Measurements from ENCODE around the gene LRRC25. TPM values are rescaled to one million over a fixed set of nuclear protein-coding genes. Genes with fewer than 3 reads are reported as not detected.

LRRC25 gene
- total and polyA plus RNA-seq, 2 experiments from 2014 or later = not detected

GRCh38 chr19:18423258-18424020, 26.0 kb upstream of the LRRC25 start:
- no peak overlapping the region for H2AFZ ChIP-seq
- TF ChIP-seq EZH2 (IDR thresholded peaks at IDR 0.05; ENCODE audit: insufficient read depth, poor library complexity, severe bottlenecking) (no peak), EZH2phosphoT487 (IDR thresholded peaks at IDR 0.05; ENCODE audit: insufficient read depth, low read depth) (no peak)
- DNase-seq = no peak
- H3K27ac ChIP-seq = no peak overlapping the region
- peaks cover 35% of the 10 kb centered on the region for H3K4me1 ChIP-seq (ENCODE audit: insufficient read depth)
- no peaks in the 10 kb centered on the region for H4K20me1 ChIP-seq (ENCODE audit: insufficient read depth)
- H3K27me3 ChIP-seq (replicated peaks; ENCODE audit: insufficient read depth) = no peaks in the 10 kb centered on the region
- 82 to 84% methylated on average over 21 of the region's 21 CpGs for WGBS, 2 experiments (ENCODE audit: low coverage in 1 of 2, low lambda C conversion rate in 2 of 2, missing lambda C conversion rate in 2 of 2)
- no peaks in the 10 kb centered on the region for H3K9me2 ChIP-seq (ENCODE audit: insufficient read depth)
- H3K9ac ChIP-seq = no peak overlapping the region
- H3F3A ChIP-seq (ENCODE audit: insufficient read depth) = peaks cover 10% of the 10 kb centered on the region
- no peaks in the 10 kb centered on the region for H3K9me3 ChIP-seq (ENCODE audit: low read depth)
- no peaks in the 10 kb centered on the region for H3K36me3 ChIP-seq (ENCODE audit: low read depth)
- H3K4me3 ChIP-seq = no peak overlapping the region
- H3K79me2 ChIP-seq (ENCODE audit: insufficient read depth) = peaks cover 87% of the 10 kb centered on the region
- H3K4me2 ChIP-seq (ENCODE audit: unreplicated experiment) = no peak overlapping the region
- in situ Hi-C loops (cut with MboI) = no loop called here

- peaks cover 16% of the 10 kb centered on the region for H3F3A ChIP-seq (ENCODE audit: insufficient read depth)
- H3K9ac ChIP-seq = no peak overlapping the region
- 83% methylated on average over 14 of the region's 14 CpGs for WGBS, 2 experiments (ENCODE audit: low coverage in 1 of 2, low lambda C conversion rate in 2 of 2, missing lambda C conversion rate in 2 of 2)
- DNase-seq = no peak
- H3K4me3 ChIP-seq = no peak overlapping the region
- H3K4me2 ChIP-seq (ENCODE audit: unreplicated experiment) = no peak overlapping the region
- no peaks in the 10 kb centered on the region for H3K27me3 ChIP-seq (replicated peaks; ENCODE audit: insufficient read depth)
- H3K9me3 ChIP-seq (ENCODE audit: low read depth) = no peaks in the 10 kb centered on the region
- H3K79me2 ChIP-seq (ENCODE audit: insufficient read depth) = peaks cover 81% of the 10 kb centered on the region
- no peaks in the 10 kb centered on the region for H3K9me2 ChIP-seq (ENCODE audit: insufficient read depth)
- no peak for TF ChIP-seq EZH2phosphoT487 (IDR thresholded peaks at IDR 0.05; ENCODE audit: insufficient read depth, low read depth)
- TF ChIP-seq EZH2 (IDR thresholded peaks at IDR 0.05; ENCODE audit: insufficient read depth, poor library complexity, severe bottlenecking) = no peak
- in situ Hi-C loops (cut with MboI) = no loop called here
- peaks cover 42% of the 10 kb centered on the region for H3K4me1 ChIP-seq (ENCODE audit: insufficient read depth)
- H3K36me3 ChIP-seq (ENCODE audit: low read depth) = no peaks in the 10 kb centered on the region
- H3K27ac ChIP-seq = no peak overlapping the region
- H2AFZ ChIP-seq = no peak overlapping the region
- no peaks in the 10 kb centered on the region for H4K20me1 ChIP-seq (ENCODE audit: insufficient read depth)
These were observed 25.2 kb upstream of the LRRC25 start for GRCh38 chr19:18422530-18423191.

GRCh38 chr19:18421371-18421959, 24.0 kb upstream of the LRRC25 start:
- Histone ChIP-seq H4K20me1 (ENCODE audit: insufficient read depth) (no peaks in the 10 kb centered on the region), H3K79me2 (ENCODE audit: insufficient read depth) (peaks cover 69% of the 10 kb centered on the region), H3F3A (ENCODE audit: insufficient read depth) (peaks cover 21% of the 10 kb centered on the region), H3K4me2 (ENCODE audit: unreplicated experiment) (peak overlapping the region; percentile 80), H3K4me3 (peak overlapping the region; percentile 73), H3K9ac (peak overlapping the region; percentile 94), H3K4me1 (ENCODE audit: insufficient read depth) (peaks cover 42% of the 10 kb centered on the region), H3K27me3 (replicated peaks; ENCODE audit: insufficient read depth) (no peaks in the 10 kb centered on the region), H3K36me3 (ENCODE audit: low read depth) (no peaks in the 10 kb centered on the region), H3K9me3 (ENCODE audit: low read depth) (no peaks in the 10 kb centered on the region), H3K9me2 (ENCODE audit: insufficient read depth) (no peaks in the 10 kb centered on the region), H2AFZ (no peak overlapping the region), H3K27ac (no peak overlapping the region)
- DNase-seq = no peak
- in situ Hi-C loops (cut with MboI) = no loop called here
- 53 to 54% methylated on average over 12 of the region's 12 CpGs for WGBS, 2 experiments (ENCODE audit: low coverage in 1 of 2, low lambda C conversion rate in 2 of 2, missing lambda C conversion rate in 2 of 2)
- TF ChIP-seq EZH2 (IDR thresholded peaks at IDR 0.05; ENCODE audit: insufficient read depth, poor library complexity, severe bottlenecking) (no peak), EZH2phosphoT487 (IDR thresholded peaks at IDR 0.05; ENCODE audit: insufficient read depth, low read depth) (no peak)

- no peaks in the 10 kb centered on the region for H3K36me3 ChIP-seq (ENCODE audit: low read depth)
- no peak for DNase-seq
- H2AFZ ChIP-seq = no peak overlapping the region
- H3K4me1 ChIP-seq (ENCODE audit: insufficient read depth) = peaks cover 43% of the 10 kb centered on the region
- H3K4me3 ChIP-seq = peak overlapping the region; percentile 73
- H3K9me2 ChIP-seq (ENCODE audit: insufficient read depth) = no peaks in the 10 kb centered on the region
- no peaks in the 10 kb centered on the region for H4K20me1 ChIP-seq (ENCODE audit: insufficient read depth)
- peaks cover 65% of the 10 kb centered on the region for H3K79me2 ChIP-seq (ENCODE audit: insufficient read depth)
- TF ChIP-seq EZH2 (IDR thresholded peaks at IDR 0.05; ENCODE audit: insufficient read depth, poor library complexity, severe bottlenecking) = no peak
- no peak for TF ChIP-seq EZH2phosphoT487 (IDR thresholded peaks at IDR 0.05; ENCODE audit: insufficient read depth, low read depth)
- in situ Hi-C loops (cut with MboI) = no loop called here
- H3K27ac ChIP-seq = peak overlapping the region; percentile 100
- H3K9me3 ChIP-seq (ENCODE audit: low read depth) = no peaks in the 10 kb centered on the region
- no peaks in the 10 kb centered on the region for H3K27me3 ChIP-seq (replicated peaks; ENCODE audit: insufficient read depth)
- 6 to 10% methylated on average over 2 of the region's 2 CpGs for WGBS, 2 experiments (ENCODE audit: low coverage in 1 of 2, low lambda C conversion rate in 2 of 2, missing lambda C conversion rate in 2 of 2)
- H3F3A ChIP-seq (ENCODE audit: insufficient read depth) = peaks cover 26% of the 10 kb centered on the region
- peak overlapping the region; percentile 94 for H3K9ac ChIP-seq
- H3K4me2 ChIP-seq (ENCODE audit: unreplicated experiment) = peak overlapping the region; percentile 80
These were observed 23.5 kb upstream of the LRRC25 start for GRCh38 chr19:18420930-18421329.

Data from GM23248 (cell line).